Keratinocyte (primary cell): ENCODE measurements around the gene LIG1. TPM values are rescaled to one million over a fixed set of nuclear protein-coding genes. Genes with fewer than 3 reads are reported as not detected.

Source experiments
- DNase-seq: peaks from one replicate; pipeline ENCODE4 v3.0.0-alpha.2; 2011; ENCODE audit warnings: low read depth, missing footprints, low spot score
- FAIRE-seq: peaks from 2 replicates; lab custom pipeline; 2011; peaks lifted over from hg19 to GRCh38; lab: Jason Lieb, UNC
- H2AFZ ChIP-seq: 2 replicates; pipeline ENCODE4 v1.6.0; 2012; ENCODE audit warnings: low read length, control low read depth, inconsistent platforms; ENCODE audit not compliant: control insufficient read depth
- H3K27ac ChIP-seq: 2 replicates; pipeline ENCODE4 v1.5.1; 2011; ENCODE audit warnings: low read length; ENCODE audit not compliant: control insufficient read depth, insufficient read depth
- H3K27me3 ChIP-seq: 3 replicates; pipeline ENCODE4 v1.6.0; 2011; ENCODE audit warnings: low read length; ENCODE audit not compliant: control insufficient read depth, insufficient read depth; ENCODE audit errors: extremely low read depth
- H3K36me3 ChIP-seq, 2 experiments: 2 replicates in 1 of 2; 3 replicates in 1 of 2; pipeline ENCODE4 v1.5.1; 2011; ENCODE audit warnings: low read length in 2 of 2, mild to moderate bottlenecking in 1 of 2; ENCODE audit not compliant: control insufficient read depth in 2 of 2, insufficient read depth in 2 of 2; ENCODE audit errors: extremely low read depth in 1 of 2
- H3K4me1 ChIP-seq: 3 replicates; pipeline ENCODE4 v1.5.1; 2011; ENCODE audit warnings: low read length; ENCODE audit not compliant: control insufficient read depth, insufficient read depth; ENCODE audit errors: extremely low read depth
- H3K4me2 ChIP-seq: 3 replicates; pipeline ENCODE4 v1.6.0; 2011; ENCODE audit warnings: low read depth, low read length; ENCODE audit not compliant: control insufficient read depth, insufficient read depth; ENCODE audit errors: extremely low read depth
- H3K4me3 ChIP-seq, 3 experiments: fragments of 200-600 bp in 1 of 3; sonication (generic) in 1 of 3; 2 replicates in 2 of 3; 3 replicates in 1 of 3; pipeline ENCODE4 v1.5.1; 2011 to 2016; ENCODE audit warnings: low read length in 3 of 3, mild to moderate bottlenecking in 3 of 3, control low read depth in 2 of 3, inconsistent platforms in 1 of 3, low read depth in 1 of 3, mixed read lengths in 1 of 3, mixed run types in 1 of 3, moderate library complexity in 1 of 3; ENCODE audit not compliant: control insufficient read depth in 2 of 3, insufficient read depth in 2 of 3; ENCODE audit errors: extremely low read depth in 1 of 3
- H3K79me2 ChIP-seq: 2 replicates; pipeline ENCODE4 v1.6.0; 2012; ENCODE audit warnings: low read length; ENCODE audit not compliant: control insufficient read depth, insufficient read depth
- H3K9ac ChIP-seq: 3 replicates; pipeline ENCODE4 v1.6.0; 2011; ENCODE audit warnings: low read length; ENCODE audit not compliant: control insufficient read depth, insufficient read depth; ENCODE audit errors: extremely low read depth
- H3K9me1 ChIP-seq: 3 replicates; pipeline ENCODE4 v1.6.0; 2011; ENCODE audit warnings: low read length; ENCODE audit not compliant: control insufficient read depth, insufficient read depth; ENCODE audit errors: extremely low read depth
- H3K9me3 ChIP-seq: 2 replicates; pipeline ENCODE4 v1.5.1; 2012; ENCODE audit warnings: low read depth, low read length; ENCODE audit not compliant: control insufficient read depth
- H4K20me1 ChIP-seq: 3 replicates; pipeline ENCODE4 v1.6.0; 2011; ENCODE audit warnings: low read length; ENCODE audit not compliant: control insufficient read depth, insufficient read depth; ENCODE audit errors: extremely low read depth
- EZH2 ChIP-seq: IDR thresholded peaks from one replicate; pipeline ENCODE4 v1.6.1; 2012; ENCODE audit warnings: inconsistent platforms, mild to moderate bottlenecking, low read length, moderate library complexity
- dilution Hi-C: fragments of 300-500 bp; cut with MboI; formaldehyde crosslinking; loops from one replicate; pipeline ENCODE4 v1.7.0; 2020; ENCODE audit warnings: low sequenced_read_pairs; ENCODE audit not compliant: extremely low pct_ligation_motif_present
- polyA plus RNA-seq, 5 experiments: library from polyadenylated mRNA; depleted of rRNA in 3 of 5; stranded (reverse) in 3 of 5; stranded (forward) in 1 of 5; unstranded in 1 of 5; fragments of >200 nt; gene quantifications; 1 replicate in 1 of 5; 2 replicates in 3 of 5; 3 replicates in 1 of 5; pipeline versions ENCODE4 v1.2.1 to v1.2.3, GENCODE V29; 2011 to 2012; ENCODE audit warnings: missing spikeins in 2 of 5, low read depth in 1 of 5, low replicate concordance in 1 of 5
- TF ChIP-seq, protein P1 (sequence below), 3 experiments: IDR thresholded peaks in 1 of 3; conservative IDR thresholded peaks in 1 of 3; optimal IDR thresholded peaks in 1 of 3; 2 replicates in 2 of 3; 3 replicates in 1 of 3; pipeline versions ENCODE3 to v1.5.1; 2011; ENCODE audit warnings: low read length in 3 of 3, mild to moderate bottlenecking in 3 of 3, moderate library complexity in 2 of 3, control low read depth in 1 of 3, inconsistent platforms in 1 of 3; ENCODE audit not compliant: insufficient read depth in 2 of 3; ENCODE audit errors: extremely low read depth in 1 of 3

The LIG1 gene
- polyA plus RNA-seq, 1 donor (not counting 4 experiments of a cell fraction or from before 2014, with no cell fraction given) = 16.5 TPM

- Histone ChIP-seq H3K36me3 (peaks cover under 1 to 1% of the 10 kb centered on the region in 2 experiments), H3K27me3 (no peaks in the 10 kb centered on the region), H4K20me1 (no peaks in the 10 kb centered on the region), H3K4me2 (peak overlapping the region; percentile 84), H3K79me2 (peaks cover 38% of the 10 kb centered on the region), H3K9ac (no peak overlapping the region), H2AFZ (no peak overlapping the region), H3K4me3 (peak overlapping the region in 1 of 3 experiments; percentile 64), H3K9me3 (no peaks in the 10 kb centered on the region), H3K9me1 (no peaks in the 10 kb centered on the region), H3K4me1 (peaks cover 12% of the 10 kb centered on the region), H3K27ac (no peak overlapping the region)
- dilution Hi-C loops = no loop called here
- no peak for DNase-seq
- FAIRE-seq = no peak
- TF ChIP-seq, protein P1, sequence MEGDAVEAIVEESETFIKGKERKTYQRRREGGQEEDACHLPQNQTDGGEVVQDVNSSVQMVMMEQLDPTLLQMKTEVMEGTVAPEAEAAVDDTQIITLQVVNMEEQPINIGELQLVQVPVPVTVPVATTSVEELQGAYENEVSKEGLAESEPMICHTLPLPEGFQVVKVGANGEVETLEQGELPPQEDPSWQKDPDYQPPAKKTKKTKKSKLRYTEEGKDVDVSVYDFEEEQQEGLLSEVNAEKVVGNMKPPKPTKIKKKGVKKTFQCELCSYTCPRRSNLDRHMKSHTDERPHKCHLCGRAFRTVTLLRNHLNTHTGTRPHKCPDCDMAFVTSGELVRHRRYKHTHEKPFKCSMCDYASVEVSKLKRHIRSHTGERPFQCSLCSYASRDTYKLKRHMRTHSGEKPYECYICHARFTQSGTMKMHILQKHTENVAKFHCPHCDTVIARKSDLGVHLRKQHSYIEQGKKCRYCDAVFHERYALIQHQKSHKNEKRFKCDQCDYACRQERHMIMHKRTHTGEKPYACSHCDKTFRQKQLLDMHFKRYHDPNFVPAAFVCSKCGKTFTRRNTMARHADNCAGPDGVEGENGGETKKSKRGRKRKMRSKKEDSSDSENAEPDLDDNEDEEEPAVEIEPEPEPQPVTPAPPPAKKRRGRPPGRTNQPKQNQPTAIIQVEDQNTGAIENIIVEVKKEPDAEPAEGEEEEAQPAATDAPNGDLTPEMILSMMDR (optimal IDR thresholded peaks at IDR 0.05 in 1 of 3, IDR thresholded peaks at IDR 0.05 in 1 of 3, conservative IDR thresholded peaks at IDR 0.05 in 1 of 3; ENCODE audit: extremely low read depth in 1 of 3, insufficient read depth in 2 of 3, low read length in 3 of 3) = no peak
- no peak for TF ChIP-seq EZH2
Measured at GRCh38 chr19:48168689-48169088, 1.5 kb downstream of the LIG1 start.

- no peaks in the 10 kb centered on the region for H3K27me3 ChIP-seq
- no peak overlapping the region for H3K9ac ChIP-seq
- no peaks in the 10 kb centered on the region for H3K9me1 ChIP-seq
- no peak overlapping the region for H3K4me2 ChIP-seq
- peaks cover 3 to 4% of the 10 kb centered on the region in 2 experiments for H3K36me3 ChIP-seq
- no peaks in the 10 kb centered on the region for H3K79me2 ChIP-seq
- H3K27ac ChIP-seq = no peak overlapping the region
- H3K4me3 ChIP-seq = no peak overlapping the region
- TF ChIP-seq, protein P1 (optimal IDR thresholded peaks at IDR 0.05 in 1 of 3, IDR thresholded peaks at IDR 0.05 in 1 of 3, conservative IDR thresholded peaks at IDR 0.05 in 1 of 3; ENCODE audit: extremely low read depth in 1 of 3, insufficient read depth in 2 of 3, low read length in 3 of 3) = peak in 1 of 3 experiments; percentile 25
- no peak for TF ChIP-seq EZH2
- no peak for DNase-seq
- dilution Hi-C loops = no loop called here
- H3K9me3 ChIP-seq = no peaks in the 10 kb centered on the region
- H2AFZ ChIP-seq = no peak overlapping the region
- H3K4me1 ChIP-seq = no peaks in the 10 kb centered on the region
- no peaks in the 10 kb centered on the region for H4K20me1 ChIP-seq
- no peak for FAIRE-seq
Measured at GRCh38 chr19:48158210-48158790, 11.8 kb downstream of the LIG1 start.
